ENCODE measurements around the gene GPR62.
"Not testable (repeated sequence)": the region's sequence is repeated elsewhere in the genome, so short reads cannot be mapped to it uniquely, and the experiment has no call there.

Gene GPR62

GRCh38 chr3:51970606-51971300 is 15.6 kb downstream of the GPR62 start:
- DNase-seq (ENCODE audit: low read depth): no peak

GRCh38 chr3:51971350-51971749 is 16.2 kb downstream of the GPR62 start:
- DNase-seq (ENCODE audit: low read depth): no peak

GRCh38 chr3:51974277-51974962 is 19.2 kb downstream of the GPR62 start:
- DNase-seq (ENCODE audit: low read depth): no peak

DNA sequence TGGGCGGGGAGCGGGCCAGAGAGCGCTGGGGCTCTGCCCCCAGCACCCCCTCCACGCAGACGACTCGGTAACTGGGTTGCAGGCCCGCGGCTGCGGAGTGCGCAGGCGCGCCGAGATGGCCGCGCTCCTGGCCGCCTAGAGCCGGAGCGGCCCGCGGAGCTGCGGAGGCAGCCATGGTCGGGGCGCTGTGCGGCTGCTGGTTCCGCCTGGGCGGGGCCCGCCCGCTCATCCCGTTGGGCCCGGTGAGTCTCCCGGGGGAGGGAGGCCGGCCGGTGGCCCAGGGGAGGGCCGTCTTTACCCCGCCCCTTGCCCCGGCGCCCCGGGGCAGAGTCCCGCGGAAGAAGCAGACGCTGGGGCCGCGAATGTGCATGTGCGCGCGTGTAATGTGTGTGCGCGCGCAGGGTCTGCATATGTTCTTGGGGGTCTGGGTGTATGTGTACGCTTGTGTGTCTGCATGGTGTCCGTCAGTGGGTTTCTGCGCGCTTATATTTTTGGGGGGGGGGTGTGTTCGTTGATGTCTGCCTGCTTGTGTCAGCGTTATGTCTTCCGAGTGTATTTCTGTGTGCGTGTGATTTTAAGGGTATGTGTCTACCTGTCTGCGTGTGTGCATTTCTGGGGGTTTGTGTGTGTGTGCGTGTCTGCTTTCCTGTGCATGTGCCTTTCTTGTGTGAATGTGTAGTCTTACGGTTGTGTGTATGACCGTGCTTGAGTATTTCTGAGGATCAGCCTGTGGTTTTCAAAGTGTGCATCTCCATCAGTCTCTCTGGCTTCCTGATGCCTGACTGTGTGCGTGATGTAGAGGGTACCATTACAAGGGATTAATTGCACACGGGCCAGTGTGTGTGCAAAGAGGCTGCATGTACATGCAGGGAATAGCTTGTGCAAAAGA is 20.0 kb downstream of the GPR62 start, which contains the start of gene ABHD14A:
TSS of gene ABHD14A (plus strand) at position 102 of the 889 bp plus-strand sequence. CDS start at position 174, 72 bp downstream.
- DNase-seq (ENCODE audit: low read depth): no peak

DNA sequence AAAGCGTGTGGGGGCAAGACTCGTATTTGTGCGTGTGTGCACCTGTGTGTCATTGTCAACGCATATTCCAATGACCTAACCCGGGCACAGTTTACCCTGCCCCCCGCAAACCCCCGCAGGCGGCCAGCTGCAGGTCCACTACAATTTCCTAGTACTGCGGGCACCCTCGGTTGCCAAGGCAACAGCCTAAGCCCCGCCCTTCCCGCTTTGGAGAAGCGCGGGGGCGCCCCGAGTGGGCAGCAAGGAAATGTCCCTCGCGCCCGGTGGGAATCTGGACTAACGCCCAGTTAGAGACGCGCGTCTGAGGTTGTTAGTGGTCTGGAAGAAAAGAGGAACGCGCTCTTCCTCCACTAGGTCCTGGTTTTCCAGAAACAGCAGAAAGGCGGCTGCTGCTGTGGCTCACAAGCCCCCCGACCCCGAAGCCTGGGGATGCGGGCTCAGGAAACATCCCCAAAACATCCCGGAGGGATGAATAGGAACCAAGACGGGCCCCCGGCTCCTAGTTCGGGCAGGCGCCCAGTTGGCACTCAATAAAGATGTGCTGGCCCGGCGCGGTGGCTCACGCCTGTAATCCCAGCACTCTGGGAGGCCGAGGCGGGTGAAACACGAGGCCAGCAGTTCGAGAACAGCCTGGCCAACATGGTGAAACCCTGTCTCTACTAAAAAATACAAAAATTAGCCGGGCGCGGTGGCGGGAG is 20.8 kb downstream of the GPR62 start:
- no peak for DNase-seq (ENCODE audit: low read depth)

DNA sequence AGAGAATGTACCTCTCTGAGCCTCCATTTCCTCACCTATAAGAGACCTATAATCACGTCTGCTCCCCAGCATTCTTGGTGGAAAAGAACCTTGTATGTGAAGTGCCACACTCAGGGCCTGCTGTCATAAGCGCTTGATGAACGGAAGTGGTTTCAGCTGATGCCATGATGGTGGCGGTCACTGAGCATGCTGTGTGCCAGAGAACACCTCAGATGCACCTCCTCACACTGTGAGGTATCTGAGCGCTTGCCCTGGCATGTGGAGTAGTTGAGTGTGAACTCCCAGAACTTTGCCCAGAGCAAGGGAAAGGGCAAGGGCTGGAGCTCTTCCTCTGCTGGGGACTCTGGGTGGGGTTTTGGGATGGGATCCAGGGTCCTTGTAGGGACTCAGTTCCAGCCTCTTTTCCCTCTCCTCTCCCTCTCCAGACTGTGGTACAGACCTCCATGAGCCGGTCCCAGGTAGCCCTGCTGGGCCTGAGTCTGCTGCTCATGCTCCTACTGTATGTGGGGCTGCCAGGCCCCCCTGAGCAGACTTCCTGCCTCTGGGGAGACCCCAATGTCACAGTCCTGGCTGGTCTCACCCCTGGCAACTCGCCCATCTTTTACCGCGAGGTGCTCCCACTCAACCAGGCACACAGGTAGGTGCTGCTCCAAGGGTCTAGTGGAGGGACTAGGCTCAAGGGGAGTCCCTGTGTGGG is 22.4 kb downstream of the GPR62 start:
- DNase-seq (ENCODE audit: low read depth): no peak

GRCh38 chr3:51978143-51978502 is 22.9 kb downstream of the GPR62 start:
- no peak for DNase-seq (ENCODE audit: low read depth)

DNA sequence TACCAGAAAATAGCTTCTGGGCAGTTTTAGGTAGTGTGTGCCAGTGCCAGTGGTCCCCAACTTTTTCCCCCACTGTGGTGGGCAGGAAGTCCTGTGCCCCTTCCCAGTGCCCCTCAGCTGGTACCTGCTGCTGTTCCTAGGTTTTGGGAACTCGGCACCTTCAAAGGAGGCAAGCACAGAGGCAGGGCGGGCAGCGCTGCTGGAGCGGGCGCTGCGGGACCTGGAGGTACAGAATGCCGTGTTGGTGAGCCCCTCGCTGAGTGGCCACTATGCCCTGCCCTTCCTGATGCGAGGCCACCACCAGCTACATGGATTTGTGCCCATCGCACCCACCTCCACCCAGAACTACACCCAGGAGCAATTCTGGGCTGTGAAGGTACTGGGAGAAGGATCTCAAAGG is 25.1 kb downstream of the GPR62 start:
- no peak for DNase-seq (ENCODE audit: low read depth)

DNA sequence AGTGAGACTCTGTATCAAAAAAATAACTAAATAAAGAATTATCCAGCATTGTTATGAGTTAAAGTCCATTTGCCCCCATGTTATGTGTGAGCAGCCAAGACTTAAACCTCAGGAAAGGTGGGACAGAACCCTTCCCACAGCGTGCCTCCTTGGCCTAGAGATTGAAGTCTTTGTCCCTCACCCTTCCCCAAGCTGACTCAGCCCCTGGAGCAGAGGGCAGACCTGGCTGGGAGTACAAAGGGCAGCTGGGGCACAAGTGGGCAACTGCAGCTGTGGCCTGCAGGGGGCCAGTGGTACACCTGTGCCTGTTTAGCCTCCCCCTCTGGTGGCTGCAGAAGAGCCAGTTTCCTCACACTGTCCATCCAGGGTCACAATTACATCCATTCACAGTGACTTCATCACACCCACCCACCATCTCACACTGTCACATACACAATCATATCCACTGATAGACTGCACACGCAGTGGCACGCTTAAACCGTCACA is 27.2 kb downstream of the GPR62 start:
- DNase-seq (ENCODE audit: low read depth): no peak

DNA sequence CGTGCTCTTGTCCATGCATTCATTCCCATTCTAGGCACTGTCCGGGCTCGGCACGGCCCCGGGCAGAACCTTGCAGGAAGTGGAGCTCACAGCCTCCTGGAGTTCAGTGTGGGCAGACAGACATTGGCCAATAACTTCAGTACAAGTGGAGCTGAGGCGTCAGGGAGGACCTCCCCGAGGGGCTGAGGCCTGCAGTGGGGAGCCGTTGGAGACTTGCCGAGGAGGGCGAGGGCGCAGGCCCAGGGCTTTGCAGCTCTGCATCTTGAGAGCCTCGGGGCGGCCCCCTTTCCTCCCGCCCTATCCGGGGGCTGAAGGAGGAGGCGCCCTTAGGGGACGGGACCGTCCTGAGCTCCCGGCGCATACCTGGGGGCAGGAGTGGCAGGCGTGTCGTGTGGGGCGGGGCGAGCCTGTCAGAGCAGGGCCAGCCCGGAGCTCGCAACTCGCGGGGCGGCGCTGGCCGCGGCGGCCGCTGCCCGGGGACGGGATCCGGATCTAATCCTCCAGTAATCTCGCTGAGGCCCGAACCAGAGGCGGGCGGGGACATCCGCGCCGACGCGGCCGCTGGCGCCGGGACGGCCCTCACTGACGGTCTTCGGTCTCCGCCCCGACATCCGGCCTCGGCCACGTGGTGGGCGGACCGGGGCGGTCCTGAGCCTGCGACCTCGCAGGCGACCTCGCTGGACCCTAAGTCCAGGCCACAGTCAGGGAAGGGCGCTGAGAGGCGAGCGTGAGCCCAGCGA is 27.8 kb downstream of the GPR62 start, which contains the start of gene ACY1:
TSS of gene ACY1 (plus strand) at position 698 of the 740 bp plus-strand sequence. CDS start 530 bp downstream, outside the sequence.
- DNase-seq (ENCODE audit: low read depth): peak; percentile 86

DNA sequence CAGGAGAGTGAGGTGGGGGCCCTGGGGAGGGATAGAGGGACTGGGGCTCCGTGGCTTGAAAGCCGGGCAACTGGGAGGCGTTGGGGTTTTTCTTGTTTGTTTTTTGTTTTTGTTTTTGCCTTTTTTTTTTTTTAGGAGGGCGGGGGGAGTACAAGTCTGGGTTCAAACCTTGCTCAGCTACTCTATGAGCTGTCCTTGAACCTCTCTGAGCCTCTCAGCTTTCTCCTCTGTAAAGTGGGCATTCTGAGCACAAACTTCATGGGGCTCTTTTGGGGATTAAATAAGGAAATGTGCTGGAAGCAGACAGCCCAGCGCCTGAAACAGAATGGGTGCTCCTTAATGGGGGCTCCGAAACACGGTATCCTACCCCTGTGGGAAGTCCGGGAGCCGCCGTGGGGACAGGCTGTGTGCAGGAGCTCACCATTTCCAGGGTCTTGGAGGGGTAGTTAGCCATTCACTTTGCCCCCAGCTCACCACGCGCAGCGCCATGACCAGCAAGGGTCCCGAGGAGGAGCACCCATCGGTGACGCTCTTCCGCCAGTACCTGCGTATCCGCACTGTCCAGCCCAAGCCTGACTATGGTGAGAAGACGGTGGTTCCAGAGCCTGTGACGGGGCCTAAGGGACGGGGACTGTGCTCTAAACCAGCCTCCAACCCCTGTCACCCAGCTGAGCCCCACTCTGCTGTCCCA is 28.5 kb downstream of the GPR62 start:
- DNase-seq (ENCODE audit: low read depth): no peak

- no peak for DNase-seq (ENCODE audit: low read depth)
Measured at GRCh38 chr3:51984269-51984647, 29.1 kb downstream of the GPR62 start.

DNA sequence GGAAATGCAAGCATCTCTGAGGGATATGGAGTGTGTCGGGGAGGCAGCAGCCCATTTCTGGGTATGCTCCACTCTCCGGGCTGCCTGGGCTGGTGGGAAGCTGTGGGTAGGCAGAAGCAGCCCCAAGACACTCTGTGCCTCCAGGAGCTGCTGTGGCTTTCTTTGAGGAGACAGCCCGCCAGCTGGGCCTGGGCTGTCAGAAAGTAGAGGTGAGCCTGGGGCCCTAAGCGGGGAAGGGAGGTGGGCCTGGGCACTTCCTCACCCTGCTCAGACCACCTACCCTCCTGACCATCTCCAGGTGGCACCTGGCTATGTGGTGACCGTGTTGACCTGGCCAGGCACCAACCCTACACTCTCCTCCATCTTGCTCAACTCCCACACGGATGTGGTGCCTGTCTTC is 29.9 kb downstream of the GPR62 start:
- no peak for DNase-seq (ENCODE audit: low read depth)

DNA sequence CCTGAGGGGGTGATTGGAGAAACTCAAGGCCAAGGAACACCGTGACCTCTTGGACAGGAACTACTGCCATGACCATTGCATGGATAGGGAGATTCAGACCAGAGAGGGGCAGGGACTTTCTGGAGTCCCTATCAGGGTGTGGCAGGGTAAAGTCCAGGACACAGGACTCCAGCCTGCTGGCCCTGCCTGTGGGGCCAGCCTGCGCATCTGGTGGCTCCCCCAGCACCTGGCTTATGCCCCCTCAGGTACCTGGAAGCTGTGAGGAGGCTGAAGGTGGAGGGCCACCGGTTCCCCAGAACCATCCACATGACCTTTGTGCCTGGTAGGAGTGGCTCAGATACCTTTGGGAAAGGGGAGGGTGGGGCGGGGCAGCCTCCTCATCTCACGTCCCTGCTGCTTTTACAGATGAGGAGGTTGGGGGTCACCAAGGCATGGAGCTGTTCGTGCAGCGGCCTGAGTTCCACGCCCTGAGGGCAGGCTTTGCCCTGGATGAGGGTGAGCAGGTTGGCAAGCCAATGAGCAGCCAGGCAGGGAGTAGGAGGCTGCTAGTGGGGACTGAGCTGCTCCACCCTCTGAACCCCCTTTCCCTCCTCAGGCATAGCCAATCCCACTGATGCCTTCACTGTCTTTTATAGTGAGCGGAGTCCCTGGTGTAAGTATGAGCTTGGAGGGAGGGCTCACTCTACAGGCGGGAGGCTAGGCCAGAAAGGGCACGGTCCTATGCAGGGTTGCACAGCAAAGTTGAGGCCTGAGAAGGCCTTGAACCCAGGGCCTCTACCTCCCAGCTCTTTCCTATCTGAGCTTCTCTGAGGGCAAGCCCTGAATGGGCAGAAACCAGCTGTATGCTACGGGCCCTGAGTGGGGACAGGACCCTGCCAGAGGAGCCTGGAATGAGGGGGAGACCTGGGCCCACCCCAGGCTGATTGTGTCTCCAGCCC is 31.1 kb downstream of the GPR62 start:
- DNase-seq (ENCODE audit: low read depth): no peak

GRCh38 chr3:51987568-51987967 is 32.4 kb downstream of the GPR62 start:
- DNase-seq (ENCODE audit: low read depth): no peak

DNA sequence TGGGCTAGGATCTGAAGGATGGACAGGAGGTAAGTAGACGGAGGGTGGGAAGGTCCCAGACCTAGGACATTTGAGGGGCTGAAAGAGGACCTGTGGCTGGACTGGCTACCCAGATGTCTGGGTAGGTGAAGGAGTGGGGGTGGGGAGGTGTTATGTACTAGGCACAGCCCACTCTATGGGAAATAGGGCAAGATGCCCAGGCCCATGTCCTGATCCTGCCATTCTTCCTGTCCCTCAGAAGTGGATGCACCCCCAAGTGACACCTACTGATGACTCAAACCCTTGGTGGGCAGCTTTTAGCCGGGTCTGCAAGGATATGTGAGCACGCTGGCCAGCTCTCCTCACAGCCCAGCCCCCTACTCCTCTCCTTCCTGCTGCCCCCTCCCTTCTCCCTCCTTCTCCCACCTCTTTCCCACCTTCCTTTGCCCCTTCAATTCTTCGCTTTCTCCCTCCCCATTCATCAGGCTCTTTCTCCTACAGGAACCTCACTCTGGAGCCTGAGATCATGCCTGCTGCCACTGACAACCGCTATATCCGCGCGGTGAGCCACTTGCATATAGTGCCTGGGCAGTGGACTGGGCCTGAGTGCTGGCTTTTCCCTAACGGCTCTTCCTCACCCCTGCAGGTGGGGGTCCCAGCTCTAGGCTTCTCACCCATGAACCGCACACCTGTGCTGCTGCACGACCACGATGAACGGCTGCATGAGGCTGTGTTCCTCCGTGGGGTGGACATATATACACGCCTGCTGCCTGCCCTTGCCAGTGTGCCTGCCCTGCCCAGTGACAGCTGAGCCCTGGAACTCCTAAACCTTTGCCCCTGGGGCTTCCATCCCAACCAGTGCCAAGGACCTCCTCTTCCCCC is 33.3 kb downstream of the GPR62 start:
- no peak for DNase-seq (ENCODE audit: low read depth)

GRCh38 chr3:51990501-51990971 is 35.4 kb downstream of the GPR62 start:
- not testable (repeated sequence) for DNase-seq (ENCODE audit: low read depth)

Measured in CMK (cell line).